Glutamatergic neuron (in vitro differentiated cells): Measurements from ENCODE around the gene CCDC24. TPM values are rescaled to one million over a fixed set of nuclear protein-coding genes. Genes with fewer than 3 reads are reported as not detected.

Source experiments
- DNase-seq: peaks from one replicate; pipeline ENCODE4 v3.0.0; 2022
- H3K27ac Mint-ChIP-seq: one replicate; pipeline ENCODE4 v1.8.0; 2020; ENCODE audit warnings: mild to moderate bottlenecking, mixed read lengths, inconsistent platforms; ENCODE audit not compliant: unreplicated experiment
- H3K27me3 Mint-ChIP-seq: one replicate; pipeline ENCODE4 v1.8.0; 2020; ENCODE audit warnings: mild to moderate bottlenecking, moderate library complexity, mixed read lengths, inconsistent platforms; ENCODE audit not compliant: unreplicated experiment
- H3K36me3 Mint-ChIP-seq: one replicate; pipeline ENCODE4 v1.8.0; 2020; ENCODE audit warnings: mild to moderate bottlenecking, mixed read lengths, inconsistent platforms; ENCODE audit not compliant: unreplicated experiment
- H3K4me1 Mint-ChIP-seq: one replicate; pipeline ENCODE4 v1.8.0; 2020; ENCODE audit warnings: mild to moderate bottlenecking, low read depth, mixed read lengths, inconsistent platforms; ENCODE audit not compliant: unreplicated experiment
- H3K4me3 Mint-ChIP-seq: one replicate; pipeline ENCODE4 v1.8.0; 2020; ENCODE audit warnings: mild to moderate bottlenecking, mixed read lengths, inconsistent platforms; ENCODE audit not compliant: unreplicated experiment
- H3K9me3 Mint-ChIP-seq: one replicate; pipeline ENCODE4 v1.8.0; 2020; ENCODE audit warnings: mild to moderate bottlenecking, moderate library complexity, mixed read lengths, inconsistent platforms; ENCODE audit not compliant: unreplicated experiment
- CTCF ChIP-seq: fragments of 200-600 bp; sonication (generic); IDR thresholded peaks from one replicate; pipeline ENCODE4 v1.5.0; 2021; ENCODE audit not compliant: partially characterized antibody, unreplicated experiment
- total RNA-seq: library from RNA; stranded (reverse); fragmentation: NEBNext Ultra II Directional; extraction: Animal tissue kit (Norgen Biotek cat#: 25700); gene quantifications from one replicate; pipeline ENCODE4 v1.2.1, GENCODE V29; 2021; ENCODE audit not compliant: unreplicated experiment

CCDC24 gene
- total RNA-seq, 1 donor from 2014 or later = 6.3 TPM

GRCh38 chr1:44034423-44034822 is 43.0 kb downstream of the CCDC24 start:
- Mint-ChIP-seq H3K27ac (no peak overlapping the region), H3K36me3 (no peaks in the 10 kb centered on the region), H3K4me3 (no peak overlapping the region), H3K9me3 (no peaks in the 10 kb centered on the region), H3K27me3 (peaks cover 8% of the 10 kb centered on the region), H3K4me1 (peaks cover 14% of the 10 kb centered on the region)
- no peak for DNase-seq
- TF ChIP-seq CTCF = no peak

- Mint-ChIP-seq H3K36me3 (no peaks in the 10 kb centered on the region), H3K27me3 (peaks cover 6% of the 10 kb centered on the region), H3K4me1 (peaks cover 12% of the 10 kb centered on the region), H3K9me3 (no peaks in the 10 kb centered on the region), H3K4me3 (no peak overlapping the region), H3K27ac (no peak overlapping the region)
- TF ChIP-seq CTCF = no peak
- no peak for DNase-seq
Observed at GRCh38 chr1:44034976-44035716, 43.7 kb downstream of the CCDC24 start.

- H3K27ac Mint-ChIP-seq = no peak overlapping the region
- peaks cover 12% of the 10 kb centered on the region for H3K4me1 Mint-ChIP-seq
- H3K36me3 Mint-ChIP-seq = no peaks in the 10 kb centered on the region
Observed at GRCh38 chr1:44035726-44036408, 44.5 kb downstream of the CCDC24 start.

GRCh38 chr1:44036409-44037139 is 45.2 kb downstream of the CCDC24 start:
- peak; percentile 69 for TF ChIP-seq CTCF
- H3K4me3 Mint-ChIP-seq = no peak overlapping the region
- peaks cover 6% of the 10 kb centered on the region for H3K27me3 Mint-ChIP-seq
- no peaks in the 10 kb centered on the region for H3K9me3 Mint-ChIP-seq
- peak; percentile 80 for DNase-seq
- H3K27ac Mint-ChIP-seq = no peak overlapping the region
- H3K36me3 Mint-ChIP-seq = no peaks in the 10 kb centered on the region
- peaks cover 12% of the 10 kb centered on the region for H3K4me1 Mint-ChIP-seq

More at GRCh38 chr1:44035726-44036408, 44.5 kb downstream of the CCDC24 start:
- H3K9me3 Mint-ChIP-seq = no peaks in the 10 kb centered on the region
- H3K4me3 Mint-ChIP-seq = no peak overlapping the region
- no peak for DNase-seq
- peaks cover 6% of the 10 kb centered on the region for H3K27me3 Mint-ChIP-seq
- TF ChIP-seq CTCF = no peak
